T follicular helper cell (primary cell): ENCODE measurements around the gene PTPRN2.
"Not testable (repeated sequence)": the region's sequence is repeated elsewhere in the genome, so short reads cannot be mapped to it uniquely, and the experiment has no call there.

Experiments used
- DNase-seq: peaks from one replicate; pipeline ENCODE4 v3.0.0-alpha.2; 2020; ENCODE audit warnings: low read depth

The PTPRN2 gene

GRCh38 chr7:158350166-158350900, 237.3 kb downstream of the PTPRN2 start:
- DNase-seq = no peak

DNA sequence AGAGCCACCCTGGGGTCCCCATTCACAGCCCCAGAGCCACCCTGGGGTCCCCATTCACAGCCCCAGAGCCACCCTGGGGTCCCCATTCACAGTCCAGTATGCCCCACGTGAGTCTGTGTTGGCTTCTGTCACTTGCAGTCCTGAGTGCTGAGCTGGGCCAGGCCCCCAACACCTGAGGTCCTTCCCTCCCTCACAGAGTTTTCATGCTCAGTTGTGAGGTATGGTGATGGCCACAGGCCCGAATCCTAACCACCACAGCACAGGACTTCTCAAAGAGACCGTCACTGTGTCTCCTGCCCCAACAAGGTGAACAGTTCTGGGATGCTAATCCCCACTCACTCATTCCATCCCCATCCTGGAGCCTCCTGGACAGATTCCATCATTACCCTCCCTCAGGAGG, 239.2 kb downstream of the PTPRN2 start:
- DNase-seq = no peak

DNA sequence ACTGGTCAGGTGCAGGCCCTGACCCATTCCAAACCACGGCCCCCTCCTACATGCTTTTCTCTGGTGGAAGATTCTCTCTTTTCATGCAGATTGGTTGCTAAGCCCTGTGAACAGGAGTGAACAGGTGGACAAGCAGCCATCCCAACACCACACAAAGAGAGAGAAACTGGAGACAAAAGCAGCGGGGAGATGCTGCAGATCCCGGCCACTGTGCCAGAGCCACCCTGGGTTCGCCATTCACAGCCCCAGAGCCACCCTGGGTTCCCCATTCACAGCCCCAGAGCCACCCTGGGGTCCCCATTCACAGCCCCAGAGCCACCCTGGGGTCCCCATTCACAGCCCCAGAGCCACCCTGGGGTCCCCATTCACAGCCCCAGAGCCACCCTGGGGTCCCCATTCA, 239.6 kb downstream of the PTPRN2 start:
- not testable (repeated sequence) for DNase-seq

DNA sequence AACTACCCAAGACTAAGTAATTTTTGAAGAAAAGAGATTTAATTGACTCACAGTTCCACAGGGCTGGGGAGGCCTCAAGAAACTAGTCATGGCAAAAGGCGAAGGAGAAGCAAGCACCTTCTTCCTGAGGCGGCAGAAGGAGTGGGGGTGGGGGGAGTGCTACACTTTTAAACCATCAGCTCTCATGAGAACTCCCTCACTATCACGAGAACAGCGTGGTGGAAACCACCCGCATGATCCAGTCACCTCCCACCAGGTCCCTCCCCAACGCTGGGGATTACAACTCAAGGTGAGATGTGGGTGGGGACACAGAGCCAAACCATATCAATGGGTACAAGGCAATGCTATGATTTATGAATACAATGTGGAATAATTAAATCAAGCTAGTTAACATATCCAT, 241.9 kb downstream of the PTPRN2 start:
- no peak for DNase-seq

DNA sequence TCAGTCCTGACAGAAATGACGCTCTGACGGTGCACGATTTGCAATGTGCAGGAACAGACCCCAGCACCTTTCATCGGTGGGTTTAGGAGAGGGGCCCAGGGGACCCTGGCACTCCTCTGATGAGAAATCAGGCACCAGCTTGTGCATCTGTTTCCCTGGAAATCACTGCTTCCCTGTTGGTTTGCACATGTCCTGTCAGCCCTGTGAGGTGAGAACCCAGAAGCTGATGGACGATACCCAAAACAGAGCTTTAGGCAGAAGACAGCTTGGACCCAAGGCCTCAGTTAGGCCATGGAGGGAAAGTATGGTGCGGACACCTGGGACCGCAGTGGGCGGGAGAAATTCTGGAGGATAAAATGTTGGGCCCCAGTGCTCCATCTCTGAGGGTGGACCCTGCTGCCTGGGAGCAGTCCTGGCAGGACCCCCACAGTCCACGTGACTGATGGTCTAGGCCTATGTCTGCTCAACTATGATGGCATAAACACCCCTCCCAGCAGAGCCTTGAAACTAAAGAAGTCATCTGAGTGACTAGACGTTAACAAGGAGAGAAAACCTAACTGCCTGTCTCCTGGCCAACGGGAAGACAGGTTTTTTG, 242.8 kb downstream of the PTPRN2 start:
- DNase-seq = no peak

- no peak for DNase-seq
Observed at GRCh38 chr7:158343936-158344455, 243.6 kb downstream of the PTPRN2 start.

DNA sequence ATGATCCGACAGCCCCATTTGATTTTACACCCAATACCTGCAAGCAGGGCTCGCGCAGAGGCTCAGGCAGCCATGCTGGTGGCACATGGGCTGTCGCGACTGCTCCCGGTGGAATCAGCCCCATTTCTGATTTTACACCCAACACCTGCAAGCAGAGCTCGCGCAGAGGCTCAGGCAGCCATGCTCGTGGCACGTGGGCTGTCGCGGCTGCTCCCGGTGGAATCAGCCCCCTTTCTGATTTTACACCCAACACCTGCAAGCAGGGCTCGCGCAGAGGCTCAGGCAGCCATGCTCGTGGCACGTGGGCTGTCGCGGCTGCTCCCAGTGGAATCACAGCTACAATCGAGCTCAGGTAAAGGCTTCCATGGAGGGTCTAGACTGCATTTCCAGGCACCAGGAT, 244.1 kb downstream of the PTPRN2 start:
- no peak for DNase-seq

DNA sequence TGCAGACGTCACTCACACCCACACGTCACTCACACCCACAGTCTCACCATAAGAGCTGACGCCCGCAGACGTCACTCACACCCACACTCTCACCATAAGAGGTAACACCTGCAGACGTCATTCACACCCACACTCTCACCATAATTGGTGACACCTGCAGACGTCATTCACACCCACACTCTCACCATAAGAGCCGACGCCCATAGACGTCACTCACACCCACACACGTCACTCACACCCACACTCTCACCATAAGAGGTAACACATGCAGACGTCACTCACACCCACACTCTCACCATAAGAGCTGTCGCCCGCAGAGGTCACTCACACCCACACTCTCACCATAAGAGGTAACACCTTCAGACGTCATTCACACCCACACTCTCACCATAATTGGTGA, 246.5 kb downstream of the PTPRN2 start:
- DNase-seq = not testable (repeated sequence)

- not testable (repeated sequence) for DNase-seq
Observed at GRCh38 chr7:158336952-158337351, 250.7 kb downstream of the PTPRN2 start.

- not testable (repeated sequence) for DNase-seq
Observed at GRCh38 chr7:158332516-158332915, 255.1 kb downstream of the PTPRN2 start.

DNA sequence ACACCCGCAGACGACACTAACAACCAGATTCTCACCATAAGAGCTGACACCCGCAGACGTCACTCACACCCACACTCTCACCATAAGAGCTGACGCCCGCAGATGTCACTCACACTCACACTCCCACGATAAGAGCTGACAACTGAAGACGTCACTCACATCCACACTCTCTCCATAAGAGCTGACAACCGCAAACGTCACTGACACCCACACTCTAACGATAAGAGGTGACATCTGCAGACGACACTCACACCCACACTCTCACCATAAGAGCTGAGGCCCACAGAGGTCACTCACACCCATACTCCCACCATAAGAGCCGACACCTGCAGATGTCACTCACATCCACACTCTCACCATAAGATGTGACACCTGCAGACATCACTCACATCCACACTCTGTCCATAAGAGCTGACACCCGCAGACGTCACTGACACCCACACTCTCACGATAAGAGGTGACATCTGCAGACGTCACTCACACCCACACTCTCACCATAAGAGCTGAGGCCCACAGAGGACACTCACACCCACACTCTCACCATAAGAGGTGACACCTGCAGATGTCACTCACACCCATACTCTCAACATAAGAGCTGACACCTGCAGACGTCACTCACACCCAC, 255.7 kb downstream of the PTPRN2 start:
- DNase-seq = not testable (repeated sequence)

DNA sequence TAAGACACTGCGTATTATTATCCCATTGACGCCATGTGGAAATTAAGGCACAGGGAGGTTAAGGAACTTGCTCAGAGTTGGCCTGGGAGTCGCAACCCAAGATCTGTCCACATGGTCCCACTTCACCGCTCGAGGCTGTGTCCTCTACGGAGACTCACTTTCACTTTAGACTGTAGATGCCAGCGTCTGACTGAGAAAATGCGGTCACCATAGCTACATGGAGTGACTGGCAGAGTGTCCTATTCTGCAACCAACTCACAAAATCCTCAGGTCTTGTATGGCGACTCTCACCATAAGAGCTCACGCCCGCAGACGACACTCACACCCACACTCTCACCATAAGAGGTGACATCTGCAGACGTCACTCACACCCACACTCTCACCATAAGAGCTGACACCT, 257.9 kb downstream of the PTPRN2 start:
- no peak for DNase-seq

DNA sequence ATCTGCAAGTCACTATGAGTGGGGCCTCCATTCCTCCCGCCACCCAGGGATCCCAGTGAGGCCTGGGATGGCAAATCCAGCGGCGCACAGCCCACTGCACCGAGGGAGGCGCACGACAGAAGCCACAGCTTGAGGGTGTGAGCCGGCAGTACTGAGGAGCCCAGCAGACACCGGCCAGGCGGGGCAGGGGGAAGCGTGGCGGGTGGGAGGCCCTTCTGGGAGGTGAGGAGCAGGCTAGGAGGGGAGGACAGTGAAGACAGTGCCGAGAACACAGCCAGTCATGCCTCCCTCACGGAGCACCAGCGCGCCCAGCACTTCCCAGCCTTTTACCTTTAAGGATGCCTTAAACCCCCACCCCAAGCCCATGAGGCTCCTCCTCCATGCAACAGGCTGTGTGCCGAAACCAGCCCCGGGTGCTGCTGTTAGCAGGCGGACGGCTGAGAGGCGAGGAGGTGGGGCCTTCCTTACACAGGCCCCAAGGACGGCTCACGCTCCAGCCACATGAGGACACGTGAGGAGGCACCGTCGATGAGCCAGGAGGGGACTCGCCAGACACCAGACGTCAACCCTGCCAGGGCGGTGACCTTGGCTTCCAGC, 258.5 kb downstream of the PTPRN2 start:
- no peak for DNase-seq

DNA sequence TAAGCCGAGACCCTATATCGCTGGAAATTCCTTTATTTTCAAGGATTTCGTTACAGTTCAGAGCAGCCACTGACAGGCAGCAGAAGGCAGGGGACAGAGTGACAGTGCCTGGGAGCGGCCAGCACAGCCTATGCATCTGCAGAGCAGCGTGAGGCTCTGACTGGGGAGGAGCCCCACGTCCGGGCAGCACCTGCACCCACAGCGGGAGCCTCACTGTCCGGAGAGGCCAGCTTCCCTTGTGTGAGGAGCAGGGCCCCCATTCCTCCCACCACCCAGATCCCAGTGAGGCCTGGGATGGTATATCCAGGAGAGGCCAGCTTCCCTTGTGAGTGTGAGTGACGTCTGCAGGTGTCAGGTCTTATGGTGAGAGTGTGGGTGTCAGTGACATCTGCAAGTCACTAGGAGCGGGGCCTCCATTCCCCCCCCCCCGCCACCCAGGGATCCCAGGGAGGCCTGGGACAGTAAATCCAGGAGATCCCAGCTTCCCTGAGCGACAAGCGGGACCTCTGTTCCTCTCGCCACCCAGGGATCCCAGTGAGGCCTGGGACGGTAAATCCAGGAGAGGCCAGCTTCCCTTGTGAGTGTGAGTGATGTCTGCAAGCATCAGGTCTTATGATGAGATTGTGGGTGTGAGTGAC, 259.1 kb downstream of the PTPRN2 start:
- no peak for DNase-seq

GRCh38 chr7:158327571-158328180, 259.9 kb downstream of the PTPRN2 start:
- no peak for DNase-seq

GRCh38 chr7:158327012-158327411, 260.6 kb downstream of the PTPRN2 start:
- no peak for DNase-seq

DNA sequence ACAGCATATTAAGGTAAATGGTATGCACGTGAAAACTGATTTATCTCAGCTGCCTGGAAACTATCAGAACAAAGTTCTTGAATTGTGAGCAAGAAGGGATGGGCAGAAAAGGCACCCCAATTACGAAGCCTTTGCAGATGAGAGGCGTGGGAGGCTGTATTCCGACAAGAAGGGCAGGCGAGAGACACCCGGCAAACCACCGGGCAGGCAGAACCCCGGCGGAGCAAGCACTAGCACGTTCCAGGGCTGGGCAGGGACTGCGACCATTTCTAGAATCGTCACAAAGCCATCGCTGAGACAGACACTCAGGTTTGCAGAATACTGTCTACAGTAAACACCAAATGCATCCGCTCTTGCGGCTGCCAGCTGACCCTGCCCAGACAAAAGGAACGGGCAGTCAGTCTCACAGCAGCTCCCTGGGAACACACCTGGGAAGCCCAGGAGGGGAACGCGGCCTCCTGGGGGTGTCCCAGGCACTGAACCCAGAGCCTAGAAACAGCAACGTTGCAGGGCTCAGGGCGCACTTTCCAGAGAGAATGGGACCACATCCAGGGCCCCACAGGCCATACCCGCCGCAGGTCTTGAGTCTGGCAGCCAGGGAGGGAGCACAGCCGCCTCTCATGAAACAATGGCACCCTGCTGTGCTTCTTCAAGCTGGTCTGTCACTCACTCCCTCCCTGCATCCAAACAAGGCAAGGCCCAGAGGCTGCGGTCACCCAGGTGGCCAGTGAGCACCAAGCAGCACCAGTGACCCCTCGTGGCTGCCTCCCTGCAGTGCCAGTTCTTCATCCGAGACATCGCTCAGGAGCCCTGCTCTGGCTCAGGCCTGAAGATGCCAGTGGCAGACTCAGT, 261.9 kb downstream of the PTPRN2 start:
- no peak for DNase-seq

DNA sequence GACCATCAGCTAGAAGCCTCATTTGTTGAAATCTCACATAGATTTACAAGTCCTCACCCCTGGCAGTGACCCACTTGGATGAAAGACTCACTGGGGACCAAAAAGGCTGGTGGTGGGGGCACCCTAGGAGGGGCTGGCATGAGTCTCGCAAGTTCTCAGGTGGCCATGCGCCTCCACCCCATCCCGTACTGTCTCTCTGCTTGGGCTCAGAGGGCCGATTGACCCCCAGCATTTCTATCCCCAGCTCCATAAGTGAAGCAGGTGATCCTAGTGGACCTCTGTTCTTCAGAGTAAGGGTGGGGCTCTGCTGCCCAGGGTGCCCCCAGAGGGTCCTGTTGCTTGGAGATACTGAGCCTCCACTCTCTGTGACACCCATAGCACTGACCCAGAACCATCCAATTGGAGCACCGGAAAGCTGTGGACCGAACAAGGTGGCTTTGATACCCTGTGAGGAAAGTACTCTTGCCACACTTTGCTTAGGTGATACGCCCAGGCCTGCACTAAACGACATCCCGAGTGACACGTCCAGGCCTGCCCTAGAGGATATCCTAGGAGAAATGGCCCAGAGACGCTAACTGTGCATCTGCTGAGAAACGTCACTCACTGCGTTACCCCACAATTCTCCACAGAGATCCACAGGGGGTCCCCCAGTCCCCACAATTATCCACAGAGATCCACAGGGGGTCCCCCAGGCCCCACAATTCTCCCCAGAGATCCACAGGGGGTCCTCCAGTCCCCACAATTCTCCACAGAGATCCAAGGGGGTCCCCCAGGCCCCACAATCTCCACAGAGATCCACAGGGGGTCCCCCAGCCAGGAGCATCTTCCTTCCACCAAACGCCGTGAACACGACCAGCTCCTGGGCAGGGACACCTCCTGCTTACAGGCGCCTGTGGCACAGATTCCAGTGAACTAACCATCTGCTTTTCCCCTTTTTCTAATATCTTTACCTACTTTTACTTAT, 262.9 kb downstream of the PTPRN2 start:
- no peak for DNase-seq

DNA sequence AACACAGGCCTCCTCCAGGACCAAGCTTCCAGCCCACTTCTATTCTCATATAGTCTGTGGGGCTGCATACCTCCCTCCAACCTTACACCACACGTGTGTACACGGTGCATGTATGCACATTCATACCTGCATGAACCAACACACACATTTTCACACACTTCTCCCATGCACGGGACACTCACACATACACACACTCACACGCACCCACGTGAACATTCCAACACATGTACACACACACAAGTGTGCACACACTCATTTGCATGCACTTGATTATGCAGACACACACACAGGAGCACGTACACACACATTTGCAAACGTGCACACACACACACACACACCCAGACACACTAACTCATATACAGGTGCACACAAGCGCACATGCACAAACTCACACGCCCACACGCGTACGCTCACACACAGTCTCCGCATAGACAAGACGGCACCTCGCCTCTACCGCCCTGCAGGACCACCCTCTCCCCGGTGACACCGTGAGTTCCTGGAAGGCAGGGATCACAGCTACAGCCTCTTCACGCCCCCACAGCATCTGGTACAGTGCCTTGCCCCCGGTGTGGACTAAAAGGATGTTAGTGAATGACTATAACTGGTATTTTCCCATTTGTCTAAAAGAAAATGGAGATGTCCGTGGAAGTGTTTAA, 263.8 kb downstream of the PTPRN2 start:
- no peak for DNase-seq
